ENCODE measurements around the gene SCYGR7. TPM values are rescaled to one million over a fixed set of nuclear protein-coding genes. Genes with fewer than 3 reads are reported as not detected.
"Not testable (repeated sequence)": the region's sequence is repeated elsewhere in the genome, so short reads cannot be mapped to it uniquely, and the experiment has no call there.

Gene SCYGR7, protein sequence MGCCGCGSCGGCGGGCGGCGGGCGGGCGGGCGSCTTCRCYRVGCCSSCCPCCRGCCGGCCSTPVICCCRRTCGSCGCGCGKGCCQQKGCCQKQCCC
- total RNA-seq, result not detected
- long read RNA-seq, donor 1, result 0 reads
- long read RNA-seq, donor 2, result 0 reads

- intact Hi-C loops (cut with DNase I), result no loop called here
- DNase-seq (ENCODE audit: low spot score), result no peak
Measured at GRCh38 chr2:227728035-227728434, at the start of gene SCYGR7. Gene SCYGR7 (plus strand): TSS chr2:227728335. CDS start chr2:227728335, 0 bp downstream.

DNA sequence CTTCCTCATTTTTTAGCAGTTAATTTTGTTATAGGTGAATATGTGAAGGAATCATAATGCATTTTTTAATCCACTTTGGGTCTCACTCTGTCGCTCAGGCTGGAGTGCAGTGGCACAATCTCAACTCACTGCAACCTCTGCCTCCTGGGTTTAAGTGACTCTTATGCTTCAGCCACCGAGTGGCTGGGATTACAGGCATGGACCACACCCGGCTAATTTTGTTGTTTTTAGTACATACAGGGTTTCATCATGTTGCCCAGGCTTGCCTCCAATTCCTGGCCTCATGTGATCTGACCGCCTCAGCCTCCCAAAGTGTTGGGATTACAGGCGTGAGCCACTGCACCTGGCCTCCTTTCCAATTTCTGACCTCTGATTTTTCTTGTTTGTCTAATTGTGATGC, 43.9 kb upstream of the SCYGR7 start:
- intact Hi-C loops (cut with DNase I), result no loop called here
- no peak for DNase-seq (ENCODE audit: low spot score)

- no peak for DNase-seq (ENCODE audit: low spot score)
- intact Hi-C loops (cut with DNase I), result no loop called here
Measured at GRCh38 chr2:227687189-227687588, 40.9 kb upstream of the SCYGR7 start.

- no peak for DNase-seq (ENCODE audit: low spot score)
- intact Hi-C loops (cut with DNase I), result no loop called here
Measured at GRCh38 chr2:227696990-227697679, 31.0 kb upstream of the SCYGR7 start.

DNA sequence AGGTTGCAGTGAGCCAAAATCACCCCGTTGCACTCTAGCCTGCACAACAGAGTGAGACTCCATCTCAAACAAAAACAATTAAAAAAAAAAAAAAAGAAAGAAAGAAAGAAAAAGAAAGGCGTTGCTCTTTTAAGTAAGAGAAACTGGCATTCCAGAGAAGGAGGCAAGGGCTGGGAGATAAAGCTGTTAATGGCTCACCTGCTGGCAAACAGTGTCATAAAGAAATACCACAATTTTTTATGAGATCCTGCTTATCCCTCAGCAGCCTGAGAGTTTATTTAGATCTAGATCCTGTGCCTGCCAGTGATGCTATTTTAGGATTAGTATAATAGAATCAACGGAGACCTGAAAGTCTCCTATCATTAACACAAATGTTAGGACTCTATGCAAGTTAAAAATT, 26.6 kb upstream of the SCYGR7 start:
- intact Hi-C loops (cut with DNase I), result no loop called here
- DNase-seq (ENCODE audit: low spot score), result no peak

- intact Hi-C loops (cut with DNase I), result no loop called here
Measured at GRCh38 chr2:227703280-227703732, 24.8 kb upstream of the SCYGR7 start.

DNA sequence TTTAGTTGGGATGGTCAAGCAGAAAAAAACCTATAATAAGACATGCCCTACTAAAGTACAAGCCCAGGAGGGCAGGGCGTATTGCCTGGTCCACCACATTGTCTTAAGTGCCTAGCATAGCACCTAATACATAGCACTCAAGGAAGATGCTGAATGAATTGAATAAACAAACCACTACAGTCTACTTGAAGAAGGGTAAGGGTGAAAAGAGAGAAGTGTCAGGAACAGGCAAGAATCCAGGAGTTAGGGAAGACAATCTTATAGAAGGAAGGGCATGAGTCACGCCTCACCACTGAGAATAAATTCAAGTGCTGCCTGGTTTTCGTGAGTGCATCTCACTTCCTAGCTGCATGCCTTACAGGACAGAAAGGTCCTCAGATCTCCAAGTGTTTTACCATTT, 24.2 kb upstream of the SCYGR7 start:
- DNase-seq (ENCODE audit: low spot score), result no peak
- intact Hi-C loops (cut with DNase I), result no loop called here

More at GRCh38 chr2:227703280-227703732, 24.8 kb upstream of the SCYGR7 start:
- DNase-seq (ENCODE audit: low spot score), result no peak

DNA sequence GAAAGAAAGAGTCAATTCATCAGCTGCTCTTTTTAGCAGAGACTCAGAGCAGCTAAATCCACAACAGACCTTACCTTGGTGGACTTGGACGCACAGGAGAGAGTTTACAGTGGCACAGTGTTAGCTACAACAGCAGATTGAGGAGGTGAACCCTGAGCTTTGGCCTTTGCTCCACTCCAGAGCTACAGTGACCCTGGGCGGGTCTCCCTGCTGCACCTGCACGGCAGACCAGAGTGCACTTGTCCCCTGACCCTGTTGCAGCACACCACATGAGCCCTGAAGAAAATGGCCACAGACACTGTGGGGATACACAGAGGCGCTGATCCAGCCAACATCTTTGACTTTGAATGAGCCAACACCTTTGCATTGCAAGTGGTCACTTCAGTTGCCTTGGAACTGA, 21.3 kb upstream of the SCYGR7 start:
- intact Hi-C loops (cut with DNase I), result no loop called here
- DNase-seq (ENCODE audit: low spot score), result no peak

DNA sequence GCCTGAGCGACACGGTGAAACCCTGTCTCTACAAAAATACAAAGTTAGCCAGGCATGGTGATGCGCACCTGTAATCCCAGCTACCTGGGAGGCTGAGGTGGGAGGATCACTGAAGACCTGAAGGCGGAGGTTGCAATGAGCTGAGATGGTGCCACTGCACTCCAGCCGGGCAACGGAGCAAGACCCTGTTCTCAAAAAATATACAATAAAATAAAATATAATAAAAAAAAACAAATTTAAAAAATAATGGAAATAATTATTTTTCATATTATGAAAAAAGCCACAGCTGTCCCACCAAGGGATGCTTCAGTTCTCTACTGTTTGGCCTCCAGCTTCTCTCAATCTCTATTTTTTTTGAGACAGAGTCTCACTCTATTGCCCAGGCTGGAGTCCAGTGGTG, 20.7 kb upstream of the SCYGR7 start:
- no peak for DNase-seq (ENCODE audit: low spot score)
- intact Hi-C loops (cut with DNase I), result no loop called here

DNA sequence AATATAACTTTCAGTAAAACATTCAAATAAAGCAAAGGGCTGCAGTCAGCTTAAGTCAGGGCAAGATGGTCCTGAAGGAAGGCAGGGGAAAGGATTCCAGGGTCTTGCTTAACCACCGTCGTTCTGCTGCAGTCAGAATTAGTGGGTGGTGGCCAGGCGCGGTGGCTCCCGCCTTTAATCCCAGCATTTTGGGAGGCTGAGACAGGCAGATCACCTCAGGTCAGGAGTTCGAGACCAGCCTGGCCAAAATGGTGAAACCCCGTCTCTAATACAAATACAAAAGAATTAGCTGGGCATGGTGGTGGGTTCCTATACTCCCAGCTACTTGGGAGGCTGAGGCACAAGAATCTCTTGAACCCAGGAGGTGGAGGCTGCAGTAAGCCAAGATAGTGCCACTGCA, 17.1 kb upstream of the SCYGR7 start:
- intact Hi-C loops (cut with DNase I), result no loop called here
- DNase-seq (ENCODE audit: low spot score), result no peak

GRCh38 chr2:227713291-227713690, 14.8 kb upstream of the SCYGR7 start:
- no peak for DNase-seq (ENCODE audit: low spot score)
- intact Hi-C loops (cut with DNase I), result no loop called here

- no peak for DNase-seq (ENCODE audit: low spot score)
- intact Hi-C loops (cut with DNase I), result no loop called here
Measured at GRCh38 chr2:227716501-227716900, 11.6 kb upstream of the SCYGR7 start.

DNA sequence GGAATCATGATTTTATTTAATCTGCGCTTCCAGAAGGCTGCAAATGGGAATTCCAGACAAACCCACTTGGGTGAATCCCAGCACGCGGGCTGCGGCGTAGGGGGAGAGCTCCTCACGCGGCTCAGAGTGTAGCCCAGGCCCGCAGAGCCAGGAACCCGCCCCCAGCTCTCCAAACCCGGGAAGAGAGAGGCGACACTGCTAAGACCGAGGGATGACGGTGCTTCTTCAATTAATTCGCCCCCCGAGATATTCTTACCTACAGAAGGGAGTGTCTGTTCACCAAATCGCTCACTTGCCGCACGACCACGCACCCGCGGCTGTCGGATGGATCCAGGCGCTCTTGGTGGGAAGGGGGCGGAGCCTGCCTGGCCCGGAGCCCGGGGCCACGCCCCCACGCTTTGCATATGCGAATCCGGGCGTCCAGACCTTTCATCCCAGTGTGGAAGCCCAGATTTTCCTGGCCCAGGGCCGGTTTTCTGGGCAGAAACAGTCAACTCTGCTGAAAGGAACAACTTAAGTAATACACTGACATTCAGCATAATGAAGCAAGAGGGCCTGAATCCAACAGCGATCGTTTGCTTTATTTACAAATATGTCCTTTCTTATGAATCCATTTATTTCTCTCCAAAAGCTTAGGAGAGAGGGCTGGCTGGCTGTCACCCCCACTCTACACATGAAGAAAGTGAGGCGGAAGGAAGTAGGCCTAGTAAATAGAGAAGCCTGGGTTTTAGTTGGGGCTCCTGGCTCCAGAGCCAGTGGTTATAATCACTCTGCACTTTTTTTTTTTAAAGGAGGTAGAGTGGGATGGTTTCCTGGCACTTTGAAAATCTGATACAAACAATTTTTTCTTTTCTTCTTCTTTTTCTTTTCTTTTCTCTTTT, 10.2 kb upstream of the SCYGR7 start, which contains the start of gene SLC19A3:
Gene SLC19A3, minus strand, starts transcription at position 342 of the 881 bp plus-strand sequence. CDS start 15,710 bp downstream, outside the sequence.
- intact Hi-C loops (cut with DNase I), result no loop called here
- peak; percentile 96 for DNase-seq (ENCODE audit: low spot score)

DNA sequence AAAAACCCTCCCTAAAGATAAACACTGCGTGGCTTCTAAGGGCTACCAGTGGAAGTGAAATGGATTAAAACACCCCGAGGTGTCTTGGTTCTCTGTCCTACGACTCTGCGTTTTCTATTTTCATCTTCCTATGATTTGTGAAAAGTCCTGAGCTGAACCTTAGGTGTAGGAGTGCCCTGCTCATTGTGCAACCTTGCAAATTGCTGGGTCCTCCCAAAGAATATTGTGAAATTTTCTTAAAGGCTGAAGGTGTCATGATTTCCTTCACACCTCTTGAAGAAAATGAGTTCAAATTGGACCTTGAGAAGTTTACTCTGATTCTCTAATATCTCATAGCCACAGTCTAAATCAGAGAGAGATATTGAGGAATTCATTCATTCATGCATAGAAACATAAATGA, 8.5 kb upstream of the SCYGR7 start:
- no peak for DNase-seq (ENCODE audit: low spot score)
- intact Hi-C loops (cut with DNase I), result no loop called here

DNA sequence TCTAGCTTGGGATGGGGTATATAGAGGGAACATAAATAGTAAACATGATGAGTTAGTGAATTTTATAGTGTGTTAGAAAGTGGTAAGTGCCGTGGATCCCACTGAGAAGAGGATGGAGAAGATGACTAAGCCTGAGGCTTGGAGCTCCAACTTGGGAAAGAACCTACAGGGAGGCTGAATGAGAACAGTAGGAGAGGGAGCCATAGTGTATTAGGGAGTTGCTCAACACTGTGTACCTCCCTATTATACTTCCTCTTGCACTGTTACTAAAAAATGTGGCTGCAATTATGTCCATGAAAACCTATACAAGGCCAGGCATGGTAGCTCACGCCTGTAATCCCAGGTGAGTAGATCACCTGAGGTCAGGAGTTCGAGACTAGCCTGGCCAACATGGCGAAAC, 7.5 kb upstream of the SCYGR7 start:
- DNase-seq (ENCODE audit: low spot score), result no peak
- intact Hi-C loops (cut with DNase I), result no loop called here

DNA sequence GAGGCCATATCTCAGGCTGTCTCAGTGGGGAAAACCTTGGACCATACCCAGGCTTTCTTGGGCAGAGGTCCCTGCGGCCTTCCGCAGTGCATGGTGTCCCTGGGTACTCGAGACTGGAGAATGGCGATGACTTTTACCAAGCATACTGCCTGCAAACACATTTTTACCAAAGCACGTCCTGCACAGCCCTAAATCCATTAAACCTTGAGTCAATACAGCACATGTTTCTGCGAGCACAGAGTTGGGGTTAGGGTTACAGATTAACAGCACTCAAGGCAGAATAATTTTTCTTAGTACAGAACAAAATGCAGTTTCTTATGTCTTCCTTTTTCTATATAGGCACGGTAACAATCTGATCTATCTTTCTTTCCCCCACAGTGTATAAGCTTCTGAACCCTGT, 5.3 kb upstream of the SCYGR7 start:
- intact Hi-C loops (cut with DNase I); DNase-seq (ENCODE audit: low spot score): not testable (repeated sequence)

GRCh38 chr2:227724394-227725039, 3.6 kb upstream of the SCYGR7 start, which contains the start of gene SCYGR6:
Gene SCYGR6 (minus strand): TSS chr2:227724757. CDS start chr2:227724757, 0 bp downstream.
- no peak for DNase-seq (ENCODE audit: low spot score)
- intact Hi-C loops (cut with DNase I), result no loop called here

DNA sequence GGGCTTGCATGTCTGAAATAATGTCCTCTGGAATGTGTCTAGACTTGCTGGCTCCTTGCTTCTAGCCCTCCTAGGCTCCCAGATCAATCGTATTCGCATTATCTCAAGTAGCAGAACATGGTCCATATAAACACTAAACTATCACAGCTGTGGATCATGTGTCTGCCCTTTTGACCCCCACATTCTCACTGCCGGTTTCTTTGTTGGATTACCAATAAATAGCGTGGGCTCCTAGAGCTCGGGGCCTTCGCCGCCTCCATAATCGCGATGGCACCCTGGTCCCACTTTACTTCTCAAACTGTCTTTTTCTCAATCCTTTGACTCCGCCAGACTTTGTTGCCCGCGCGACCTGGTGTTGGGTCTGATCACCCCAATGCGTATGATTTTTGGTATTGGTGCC, 11.2 kb downstream of the SCYGR7 start:
- no peak for DNase-seq (ENCODE audit: low spot score)
- intact Hi-C loops (cut with DNase I), result no loop called here

- intact Hi-C loops (cut with DNase I); DNase-seq (ENCODE audit: low spot score): not testable (repeated sequence)
Measured at GRCh38 chr2:227740705-227741104, 12.6 kb downstream of the SCYGR7 start.

- intact Hi-C loops (cut with DNase I), result no loop called here
Measured at GRCh38 chr2:227745594-227745993, 17.5 kb downstream of the SCYGR7 start, which contains the start of gene SCYGR8. Gene SCYGR8 (plus strand): TSS chr2:227745894. CDS start chr2:227745894, 0 bp downstream.

More at GRCh38 chr2:227745594-227745993, 17.5 kb downstream of the SCYGR7 start, which contains the start of gene SCYGR8:
- DNase-seq (ENCODE audit: low spot score), result no peak
